MM.1S (cell line): ENCODE measurements around the gene DOCK10.

ENCODE experiments used
- CTCF ChIP-seq: fragments of 300-600 bp; sonication (generic); IDR thresholded peaks from 2 replicates; pipeline ENCODE4 v1.5.1; 2016; ENCODE audit warnings: antibody characterized with exemption, low read length, mixed read lengths
- EZH2 ChIP-seq: fragments of 300-600 bp; sonication (generic); optimal IDR thresholded peaks from 2 replicates; pipeline ENCODE3; 2017; ENCODE audit warnings: low read depth, mild to moderate bottlenecking, antibody characterized with exemption, low read length, mixed read lengths
- EZH2phosphoT487 ChIP-seq: fragments of 300-600 bp; sonication (generic); IDR thresholded peaks from 2 replicates; pipeline ENCODE4 v1.6.1; 2018; ENCODE audit warnings: antibody characterized with exemption, low read length

GRCh38 chr2:224777559-224777930 lies 264.7 kb downstream of the DOCK10 start:
- no peak for TF ChIP-seq CTCF
- TF ChIP-seq EZH2: no peak
- TF ChIP-seq EZH2phosphoT487: no peak
